Measurements from ENCODE around the gene PCSK7. TPM values are rescaled to one million over a fixed set of nuclear protein-coding genes. Genes with fewer than 3 reads are reported as not detected.
"Not testable (repeated sequence)": the region's sequence is repeated elsewhere in the genome, so short reads cannot be mapped to it uniquely, and the experiment has no call there.

The PCSK7 gene
- total and polyA plus RNA-seq, 9 donors: 14.5 to 67.7 (median 31.1) TPM

DNA sequence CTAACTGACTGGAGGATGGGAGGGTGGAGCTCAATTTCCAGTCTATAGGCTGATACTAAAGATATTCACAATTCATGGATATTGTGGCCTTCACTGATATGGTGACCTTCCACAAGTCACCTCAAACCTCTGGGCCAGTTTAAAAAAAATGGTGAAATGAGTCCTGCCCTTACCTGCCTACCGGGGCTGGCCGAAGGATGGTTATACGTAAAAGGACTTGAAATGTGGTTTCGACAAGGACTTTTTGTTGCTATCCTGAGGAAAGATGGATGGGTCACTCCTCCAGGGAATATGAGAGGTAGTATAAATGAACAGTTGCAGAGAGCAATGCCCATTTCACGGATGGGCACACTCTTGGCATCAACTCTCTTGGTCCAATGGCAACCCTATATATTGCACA, 24.4 kb downstream of the PCSK7 start:
- not testable (repeated sequence) for H3K9me3 ChIP-seq, H3K27ac ChIP-seq, DNase-seq, H3K27me3 ChIP-seq, H3K4me3 ChIP-seq, H3K36me3 ChIP-seq
- 84 to 97% (median 88%) methylated on average over 4 to 5 of the region's 5 CpGs for WGBS, 3 donors
- intact Hi-C loops (cut with DNase I): loop anchor here in 3 of 4 donors (5.0 kb wide), 1 partner anchor 75 kb away; no protein-coding TSS in a partner anchor
- H3K4me1 ChIP-seq (ENCODE audit: insufficient read depth): peaks cover 26% of the 10 kb centered on the region

DNA sequence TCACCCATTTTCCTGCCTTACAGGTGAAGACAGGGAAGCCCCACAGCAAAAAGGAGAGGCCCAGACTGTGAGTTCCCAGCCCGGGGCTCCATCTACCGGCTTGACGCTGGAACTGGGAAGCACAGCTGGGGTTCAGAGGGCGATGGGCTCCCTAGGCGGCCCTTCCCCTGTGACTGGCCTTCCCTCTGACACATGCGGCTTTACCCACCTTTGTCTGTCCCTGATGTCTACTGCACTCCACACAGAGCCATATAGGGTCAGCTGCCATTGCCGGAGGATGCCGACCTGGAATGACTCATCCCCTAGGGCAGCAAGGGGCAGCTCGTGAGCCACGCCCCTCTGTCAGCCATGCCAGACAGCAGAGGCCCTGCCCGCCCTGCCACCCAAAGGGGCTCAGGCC, 25.0 kb downstream of the PCSK7 start:
- not testable (repeated sequence) for H3K27me3 ChIP-seq, DNase-seq, H3K4me3 ChIP-seq, H3K27ac ChIP-seq, H3K9me3 ChIP-seq, H3K36me3 ChIP-seq
- intact Hi-C loops (cut with DNase I): loop anchor here in 3 of 4 donors (5.0 kb wide), 1 partner anchor 75 kb away; no protein-coding TSS in a partner anchor
- WGBS, 3 donors: 83 to 88% methylated on average over 3 to 6 of the region's 11 CpGs; no CpG with 5 or more reads in 1 of the 3 donors
- peaks cover 31% of the 10 kb centered on the region for H3K4me1 ChIP-seq (ENCODE audit: insufficient read depth)

DNA sequence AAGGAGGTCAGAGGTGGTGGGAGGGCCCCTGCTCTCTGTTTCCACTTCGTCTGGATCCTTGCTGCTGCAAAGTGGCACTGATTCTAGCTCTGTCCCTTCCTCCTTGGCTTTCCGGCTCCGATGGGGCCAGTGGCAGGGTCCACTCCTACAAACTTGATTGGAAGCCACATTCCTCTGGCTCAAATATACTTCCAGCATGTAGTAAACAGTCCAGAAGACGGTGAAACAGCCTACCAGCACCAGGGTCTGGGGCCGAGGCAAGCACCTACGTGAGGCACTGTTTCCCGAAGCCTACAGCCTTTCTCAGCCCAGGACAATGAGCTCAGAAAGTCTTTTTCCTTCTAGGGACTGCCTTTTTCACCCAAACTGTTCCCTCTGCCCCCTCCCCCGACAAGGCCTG, 25.8 kb downstream of the PCSK7 start:
- not testable (repeated sequence) for H3K36me3 ChIP-seq, H3K27me3 ChIP-seq, H3K4me3 ChIP-seq, DNase-seq, H3K9me3 ChIP-seq
- H3K27ac ChIP-seq: peak overlapping the region in 1 of 2 donors; percentile 7
- H3K4me1 ChIP-seq (ENCODE audit: insufficient read depth): peaks cover 32% of the 10 kb centered on the region
- intact Hi-C loops (cut with DNase I): loop anchor here in 3 of 4 donors (5.0 kb wide), 1 partner anchor 74 kb away; no protein-coding TSS in a partner anchor
- WGBS, 3 donors: 38 to 57% (median 55%) methylated on average over 6 to 8 of the region's 8 CpGs

DNA sequence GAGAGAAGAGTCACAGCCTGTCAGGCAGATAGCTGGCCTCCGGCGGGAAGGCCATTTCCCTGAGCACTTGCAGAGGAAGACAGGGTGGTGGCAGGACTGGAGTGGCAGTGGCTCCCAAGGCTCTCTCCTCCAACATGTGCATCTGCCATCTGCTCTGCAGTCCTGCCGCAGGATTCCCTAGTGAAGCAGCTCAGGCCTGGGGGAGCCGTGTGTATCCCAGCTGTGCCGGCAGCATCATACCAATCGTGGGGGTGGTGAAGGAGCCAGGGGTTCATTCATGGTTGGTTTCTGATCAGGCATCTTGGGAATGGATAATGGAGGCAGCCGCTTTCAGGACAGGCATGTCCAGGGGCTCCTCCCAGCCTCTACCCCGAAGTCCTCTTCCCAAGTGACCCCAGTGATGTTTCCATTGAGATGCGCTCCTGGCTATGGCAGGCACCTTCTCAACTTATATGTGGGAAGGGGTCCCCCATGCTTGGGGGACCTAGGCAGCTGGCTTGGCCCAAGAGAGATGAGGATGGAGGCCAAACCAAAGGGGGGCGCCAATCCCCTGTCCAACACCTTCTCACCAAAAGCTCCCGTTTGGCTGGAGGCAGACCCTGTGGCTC, 26.6 kb downstream of the PCSK7 start:
- Histone ChIP-seq H3K4me1 (ENCODE audit: insufficient read depth) (peaks cover 36% of the 10 kb centered on the region), H3K36me3 (no peaks in the 10 kb centered on the region), H3K27ac (peak overlapping the region in 1 of 2 donors; percentile 86), H3K27me3 (no peaks in the 10 kb centered on the region), H3K9me3 (no peaks in the 10 kb centered on the region), H3K4me3 (peak overlapping the region; percentile 24)
- intact Hi-C loops (cut with DNase I): loop anchor here in 3 of 4 donors (5.0 kb wide), 1 partner anchor 73 kb away; no protein-coding TSS in a partner anchor
- TF ChIP-seq POLR2A (IDR thresholded peaks at IDR 0.05) (no peak), EP300 (IDR thresholded peaks at IDR 0.05) (no peak)
- TF ChIP-seq, protein P1, sequence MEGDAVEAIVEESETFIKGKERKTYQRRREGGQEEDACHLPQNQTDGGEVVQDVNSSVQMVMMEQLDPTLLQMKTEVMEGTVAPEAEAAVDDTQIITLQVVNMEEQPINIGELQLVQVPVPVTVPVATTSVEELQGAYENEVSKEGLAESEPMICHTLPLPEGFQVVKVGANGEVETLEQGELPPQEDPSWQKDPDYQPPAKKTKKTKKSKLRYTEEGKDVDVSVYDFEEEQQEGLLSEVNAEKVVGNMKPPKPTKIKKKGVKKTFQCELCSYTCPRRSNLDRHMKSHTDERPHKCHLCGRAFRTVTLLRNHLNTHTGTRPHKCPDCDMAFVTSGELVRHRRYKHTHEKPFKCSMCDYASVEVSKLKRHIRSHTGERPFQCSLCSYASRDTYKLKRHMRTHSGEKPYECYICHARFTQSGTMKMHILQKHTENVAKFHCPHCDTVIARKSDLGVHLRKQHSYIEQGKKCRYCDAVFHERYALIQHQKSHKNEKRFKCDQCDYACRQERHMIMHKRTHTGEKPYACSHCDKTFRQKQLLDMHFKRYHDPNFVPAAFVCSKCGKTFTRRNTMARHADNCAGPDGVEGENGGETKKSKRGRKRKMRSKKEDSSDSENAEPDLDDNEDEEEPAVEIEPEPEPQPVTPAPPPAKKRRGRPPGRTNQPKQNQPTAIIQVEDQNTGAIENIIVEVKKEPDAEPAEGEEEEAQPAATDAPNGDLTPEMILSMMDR (IDR thresholded peaks at IDR 0.05): no peak
- peak in 1 of 5 donors; percentile 60 for DNase-seq
- WGBS, 3 donors: 41 to 50% (median 43%) methylated on average over 11 of the region's 11 CpGs

DNA sequence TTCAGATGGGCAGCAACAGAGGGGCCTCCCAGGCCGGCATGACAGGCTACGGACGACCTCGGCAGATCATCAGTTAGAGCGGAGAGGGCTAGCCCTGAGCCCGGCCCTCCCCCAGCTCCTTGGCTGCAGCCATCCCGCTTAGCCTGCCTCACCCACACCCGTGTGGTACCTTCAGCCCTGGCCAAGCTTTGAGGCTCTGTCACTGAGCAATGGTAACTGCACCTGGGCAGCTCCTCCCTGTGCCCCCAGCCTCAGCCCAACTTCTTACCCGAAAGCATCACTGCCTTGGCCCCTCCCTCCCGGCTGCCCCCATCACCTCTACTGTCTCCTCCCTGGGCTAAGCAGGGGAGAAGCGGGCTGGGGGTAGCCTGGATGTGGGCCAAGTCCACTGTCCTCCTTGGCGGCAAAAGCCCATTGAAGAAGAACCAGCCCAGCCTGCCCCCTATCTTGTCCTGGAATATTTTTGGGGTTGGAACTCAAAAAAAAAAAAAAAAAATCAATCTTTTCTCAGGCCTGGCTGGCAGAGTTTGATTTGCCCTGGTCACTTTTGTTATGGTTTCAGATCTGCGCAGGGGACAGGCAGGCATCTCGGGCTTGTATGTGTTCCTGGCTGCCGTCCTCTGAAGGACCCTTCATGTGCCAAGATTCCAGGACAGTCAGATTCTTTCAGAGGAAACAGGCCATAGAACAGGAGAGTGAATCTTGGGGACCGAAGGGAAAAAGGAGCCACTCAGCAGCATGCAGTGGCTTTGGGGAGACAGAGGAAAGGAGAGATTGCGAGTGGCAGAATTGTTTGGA, 27.4 kb downstream of the PCSK7 start:
- H3K27ac ChIP-seq: peak overlapping the region; percentile 47 to 86
- TF ChIP-seq POLR2A (IDR thresholded peaks at IDR 0.05): no peak
- H3K4me1 ChIP-seq (ENCODE audit: insufficient read depth): peaks cover 36% of the 10 kb centered on the region
- H3K4me3 ChIP-seq: peak overlapping the region; percentile 24
- no peaks in the 10 kb centered on the region for H3K27me3 ChIP-seq
- no peaks in the 10 kb centered on the region for H3K9me3 ChIP-seq
- DNase-seq: peak in 2 of 5 donors; percentile 54 to 69
- no peaks in the 10 kb centered on the region for H3K36me3 ChIP-seq
- 14 to 36% (median 24%) methylated on average over 17 of the region's 17 CpGs for WGBS, 3 donors
- intact Hi-C loops (cut with DNase I): loop anchor here in 3 of 4 donors (5.0 kb wide), 1 partner anchor 72 kb away; no protein-coding TSS in a partner anchor

DNA sequence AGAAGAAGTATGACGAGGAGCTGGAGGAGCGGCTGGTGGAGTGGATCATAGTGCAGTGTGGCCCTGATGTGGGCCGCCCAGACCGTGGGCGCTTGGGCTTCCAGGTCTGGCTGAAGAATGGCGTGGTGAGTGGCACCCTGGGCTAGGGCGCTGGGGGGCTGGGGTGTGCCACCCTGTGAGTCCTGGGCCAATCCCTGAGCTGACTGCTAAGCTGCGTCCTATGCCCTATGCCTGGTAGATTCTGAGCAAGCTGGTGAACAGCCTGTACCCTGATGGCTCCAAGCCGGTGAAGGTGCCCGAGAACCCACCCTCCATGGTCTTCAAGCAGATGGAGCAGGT, 28.8 kb downstream of the PCSK7 start:
- intact Hi-C loops (cut with DNase I): no loop called here
- H3K9me3 ChIP-seq: no peaks in the 10 kb centered on the region
- 67 to 86% (median 70%) methylated on average over 10 of the region's 10 CpGs for WGBS, 3 donors
- H3K36me3 ChIP-seq: no peaks in the 10 kb centered on the region
- H3K27ac ChIP-seq: peak overlapping the region; percentile 47 to 86
- DNase-seq: no peak
- H3K4me1 ChIP-seq (ENCODE audit: insufficient read depth): peaks cover 43% of the 10 kb centered on the region
- peak overlapping the region; percentile 45 for H3K4me3 ChIP-seq
- TF ChIP-seq POLR2A (IDR thresholded peaks at IDR 0.05): no peak
- no peak for TF ChIP-seq EP300 (IDR thresholded peaks at IDR 0.05)
- TF ChIP-seq, protein P1 (IDR thresholded peaks at IDR 0.05): no peak
- no peaks in the 10 kb centered on the region for H3K27me3 ChIP-seq
